Bronchial epithelial cell (primary cell): Measurements from ENCODE around the gene CLDN11. TPM values are rescaled to one million over a fixed set of nuclear protein-coding genes. Genes with fewer than 3 reads are reported as not detected.

Source experiments
- DNase-seq: peaks from one replicate; pipeline ENCODE4 v3.0.0-alpha.2; 2010; ENCODE audit warnings: low read depth
- FAIRE-seq: peaks from 2 replicates; lab custom pipeline; 2011; peaks lifted over from hg19 to GRCh38; lab: Jason Lieb, UNC
- H3K27me3 ChIP-seq: 2 replicates; pipeline ENCODE4 v1.5.1; 2011; ENCODE audit warnings: low read length; ENCODE audit not compliant: control insufficient read depth, insufficient read depth
- H3K36me3 ChIP-seq: 2 replicates; pipeline ENCODE4 v1.5.1; 2011; ENCODE audit warnings: low read length; ENCODE audit not compliant: control insufficient read depth, insufficient read depth
- H3K4me3 ChIP-seq: 2 replicates; pipeline ENCODE4 v1.5.1; 2011; ENCODE audit warnings: mild to moderate bottlenecking, low read depth, low read length, control low read depth
- total RNA-seq: library from RNA; depleted of rRNA; stranded (reverse); fragments of >200 nt; gene quantifications from 2 replicates; pipeline ENCODE4 v1.2.1, GENCODE V29; 2014
- TF ChIP-seq, protein P1 (sequence below): IDR thresholded peaks from 2 replicates; pipeline ENCODE4 v1.5.1; 2011; ENCODE audit warnings: mild to moderate bottlenecking, moderate library complexity, low read length, control low read depth, inconsistent platforms; ENCODE audit not compliant: insufficient read depth, severe bottlenecking

Gene CLDN11
- total RNA-seq, 1 donor from 2014 or later: 4.2 TPM

- FAIRE-seq (no peak), DNase-seq (no peak)
- TF ChIP-seq, protein P1, sequence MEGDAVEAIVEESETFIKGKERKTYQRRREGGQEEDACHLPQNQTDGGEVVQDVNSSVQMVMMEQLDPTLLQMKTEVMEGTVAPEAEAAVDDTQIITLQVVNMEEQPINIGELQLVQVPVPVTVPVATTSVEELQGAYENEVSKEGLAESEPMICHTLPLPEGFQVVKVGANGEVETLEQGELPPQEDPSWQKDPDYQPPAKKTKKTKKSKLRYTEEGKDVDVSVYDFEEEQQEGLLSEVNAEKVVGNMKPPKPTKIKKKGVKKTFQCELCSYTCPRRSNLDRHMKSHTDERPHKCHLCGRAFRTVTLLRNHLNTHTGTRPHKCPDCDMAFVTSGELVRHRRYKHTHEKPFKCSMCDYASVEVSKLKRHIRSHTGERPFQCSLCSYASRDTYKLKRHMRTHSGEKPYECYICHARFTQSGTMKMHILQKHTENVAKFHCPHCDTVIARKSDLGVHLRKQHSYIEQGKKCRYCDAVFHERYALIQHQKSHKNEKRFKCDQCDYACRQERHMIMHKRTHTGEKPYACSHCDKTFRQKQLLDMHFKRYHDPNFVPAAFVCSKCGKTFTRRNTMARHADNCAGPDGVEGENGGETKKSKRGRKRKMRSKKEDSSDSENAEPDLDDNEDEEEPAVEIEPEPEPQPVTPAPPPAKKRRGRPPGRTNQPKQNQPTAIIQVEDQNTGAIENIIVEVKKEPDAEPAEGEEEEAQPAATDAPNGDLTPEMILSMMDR: no peak
- Histone ChIP-seq H3K27me3 (peaks cover 2% of the 10 kb centered on the region), H3K36me3 (no peaks in the 10 kb centered on the region), H3K4me3 (no peak overlapping the region)
Observed at GRCh38 chr3:170475092-170475685, 56.5 kb downstream of the CLDN11 start.

DNA sequence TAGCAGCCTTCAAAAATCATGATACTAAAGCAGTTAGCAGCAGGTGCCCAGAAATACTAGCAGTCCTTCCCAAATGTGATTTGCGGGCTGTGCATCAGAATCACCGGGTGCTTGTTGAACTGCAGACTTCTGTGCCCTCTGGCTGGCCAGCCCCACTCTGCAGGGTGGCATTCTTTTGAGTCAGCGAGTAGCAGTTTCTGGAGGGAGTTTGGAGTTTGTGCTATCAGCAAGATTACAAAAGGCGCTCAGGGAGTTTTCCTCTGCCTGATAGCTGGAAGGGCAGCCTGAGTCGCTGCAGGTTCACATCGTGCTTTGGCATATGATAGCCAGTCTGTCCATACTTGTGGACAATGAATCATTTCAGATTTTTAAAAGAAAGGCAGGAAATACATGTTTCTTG lies 57.6 kb downstream of the CLDN11 start:
- TF ChIP-seq, protein P1: no peak
- DNase-seq (peak; percentile 34), FAIRE-seq (no peak)
- Histone ChIP-seq H3K36me3 (no peaks in the 10 kb centered on the region), H3K4me3 (no peak overlapping the region), H3K27me3 (peaks cover 3% of the 10 kb centered on the region)

GRCh38 chr3:170477395-170477794 lies 58.7 kb downstream of the CLDN11 start:
- Histone ChIP-seq H3K36me3 (no peaks in the 10 kb centered on the region), H3K27me3 (peaks cover 3% of the 10 kb centered on the region), H3K4me3 (no peak overlapping the region)
- TF ChIP-seq, protein P1: no peak
- DNase-seq: peak; percentile 83
- no peak for FAIRE-seq

- peaks cover 1% of the 10 kb centered on the region for H3K27me3 ChIP-seq
- TF ChIP-seq, protein P1: no peak
- no peak for FAIRE-seq
- H3K36me3 ChIP-seq: no peaks in the 10 kb centered on the region
- H3K4me3 ChIP-seq: no peak overlapping the region
- no peak for DNase-seq
Observed at GRCh38 chr3:170480111-170480510, 61.4 kb downstream of the CLDN11 start.

GRCh38 chr3:170482199-170482598 lies 63.5 kb downstream of the CLDN11 start:
- TF ChIP-seq, protein P1: no peak
- DNase-seq: peak; percentile 20
- Histone ChIP-seq H3K4me3 (no peak overlapping the region), H3K36me3 (no peaks in the 10 kb centered on the region), H3K27me3 (peaks cover 1% of the 10 kb centered on the region)
- no peak for FAIRE-seq
